Hematopoietic multipotent progenitor cell treated with erythropoietin and hydrocortisone succinate and interleukin-3 and kit ligand, for 8 days (in vitro differentiated cells): ENCODE results near the gene RBMS1.

Experiments
- DNase-seq: peaks from one replicate; pipeline ENCODE4 v3.0.0-alpha.2; 2015

RBMS1 gene, protein sequence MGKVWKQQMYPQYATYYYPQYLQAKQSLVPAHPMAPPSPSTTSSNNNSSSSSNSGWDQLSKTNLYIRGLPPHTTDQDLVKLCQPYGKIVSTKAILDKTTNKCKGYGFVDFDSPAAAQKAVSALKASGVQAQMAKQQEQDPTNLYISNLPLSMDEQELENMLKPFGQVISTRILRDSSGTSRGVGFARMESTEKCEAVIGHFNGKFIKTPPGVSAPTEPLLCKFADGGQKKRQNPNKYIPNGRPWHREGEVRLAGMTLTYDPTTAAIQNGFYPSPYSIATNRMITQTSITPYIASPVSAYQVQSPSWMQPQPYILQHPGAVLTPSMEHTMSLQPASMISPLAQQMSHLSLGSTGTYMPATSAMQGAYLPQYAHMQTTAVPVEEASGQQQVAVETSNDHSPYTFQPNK

GRCh38 chr2:160493227-160494028, at the start of gene RBMS1:
RBMS1 (minus strand) TSS chr2:160493807; CDS start chr2:160493363, 444 bp downstream.
- peak; percentile 14 for DNase-seq

DNA sequence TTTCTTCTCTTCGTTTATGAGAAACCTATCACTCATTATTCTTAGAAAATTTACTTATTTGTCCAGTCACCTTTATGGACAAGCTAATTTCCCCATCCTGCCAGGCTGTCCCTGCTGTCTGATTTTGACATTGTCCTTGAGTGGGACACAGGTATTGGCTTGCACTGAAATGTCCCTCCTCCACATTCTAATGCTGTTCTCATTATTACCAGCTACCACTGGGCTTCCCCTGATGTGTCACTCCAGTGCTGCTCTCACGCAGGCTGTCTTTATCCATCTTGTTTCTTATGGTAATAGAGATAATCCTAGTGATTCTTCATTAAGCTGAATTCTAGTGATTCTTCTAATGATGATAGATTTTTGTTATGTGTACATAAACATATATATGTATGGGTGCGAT, 48.1 kb upstream of the RBMS1 start:
- DNase-seq = no peak

DNA sequence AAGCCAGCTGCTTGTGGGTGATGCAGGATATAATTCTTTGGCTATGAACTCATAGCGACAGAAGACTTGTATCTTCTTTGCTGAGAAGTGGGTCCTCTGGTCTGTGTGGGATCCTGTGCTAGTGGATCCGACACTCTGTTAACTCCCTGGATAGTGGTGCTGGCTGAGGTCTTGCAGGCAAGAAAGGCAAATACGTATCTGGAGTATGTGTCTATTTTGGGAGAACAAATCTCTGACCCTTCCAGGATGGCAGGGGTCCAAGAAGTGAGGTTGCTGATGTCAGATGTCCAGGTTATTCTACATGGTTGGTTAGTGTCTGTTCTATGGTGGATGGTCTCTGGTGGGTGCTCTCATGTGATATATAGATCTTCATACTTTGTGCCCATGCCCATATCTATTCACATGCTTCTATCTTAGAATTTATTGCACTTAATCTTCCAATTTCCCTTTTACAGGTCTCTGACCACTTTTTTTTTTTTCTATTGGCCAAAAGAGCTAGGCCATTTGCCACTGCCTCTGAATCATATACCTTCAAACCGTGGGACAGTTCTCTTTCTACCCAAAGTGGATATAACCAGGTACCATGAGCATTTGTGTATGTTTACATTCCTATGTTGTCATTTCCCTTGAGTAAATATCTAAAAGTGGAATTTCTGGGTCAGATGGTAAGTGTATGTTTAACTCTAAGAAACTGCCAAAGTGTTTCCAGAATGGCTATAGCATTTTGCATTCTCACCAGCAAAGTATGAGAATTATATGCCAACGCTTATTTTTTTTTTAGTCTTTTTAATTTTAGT, 45.1 kb upstream of the RBMS1 start:
- DNase-seq = no peak

DNA sequence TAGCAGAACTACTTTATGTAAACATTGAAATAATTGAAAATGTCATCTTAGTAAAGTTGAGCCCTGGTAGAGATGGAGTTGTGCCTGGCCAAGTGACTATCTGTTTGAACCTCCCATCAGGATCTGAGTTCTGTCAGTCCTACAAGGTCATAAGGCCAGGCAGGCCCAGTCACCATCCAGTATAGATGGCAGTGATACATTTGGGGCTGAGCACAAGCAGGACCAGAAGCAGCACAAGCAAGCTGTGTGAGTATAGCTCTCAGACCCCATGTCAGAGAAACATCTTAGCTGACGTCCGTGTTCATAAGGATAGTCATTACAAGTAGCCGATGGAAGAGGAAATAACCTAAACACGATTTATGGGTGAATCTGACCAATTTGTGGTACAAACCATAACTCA, 44.5 kb upstream of the RBMS1 start:
- no peak for DNase-seq

DNA sequence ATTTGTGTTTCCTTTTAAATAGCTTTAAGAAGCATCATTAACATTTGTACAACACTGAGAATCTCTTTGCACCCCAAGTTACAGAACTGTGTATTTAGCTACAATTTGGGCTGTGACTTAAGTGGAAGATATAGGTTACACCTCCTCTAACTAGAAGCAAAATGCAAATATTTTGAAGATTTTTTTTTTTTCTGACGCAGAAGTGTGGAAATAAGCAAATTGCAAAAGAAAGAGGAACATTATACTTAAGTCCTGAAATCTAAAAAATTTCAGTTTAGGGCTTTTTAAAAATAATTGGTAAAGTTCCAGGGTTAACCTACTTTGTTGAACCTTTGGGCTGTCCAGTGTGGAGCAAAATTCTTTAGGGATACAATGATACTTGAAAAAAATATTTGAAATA, 41.4 kb upstream of the RBMS1 start:
- no peak for DNase-seq

DNA sequence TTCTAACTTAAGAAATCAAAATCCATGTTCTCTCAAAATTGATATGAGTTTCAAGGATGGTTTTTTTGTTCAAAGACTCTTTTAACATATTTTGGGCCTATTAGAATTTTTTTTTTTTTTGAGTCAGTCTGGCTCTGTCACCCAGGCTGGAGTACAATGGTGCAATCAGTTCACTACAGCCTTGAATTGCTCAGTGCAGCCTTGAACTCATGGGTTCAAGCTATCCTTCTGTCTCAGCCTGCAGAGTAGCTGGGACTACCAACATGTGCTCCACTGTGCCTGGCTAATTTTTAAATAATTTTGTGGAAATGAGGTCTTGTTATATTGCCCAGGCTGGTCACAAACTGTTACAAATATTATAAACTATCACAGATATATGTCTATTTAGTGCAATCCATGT, 40.6 kb upstream of the RBMS1 start:
- no peak for DNase-seq

- DNase-seq = no peak
These were observed 39.9 kb upstream of the RBMS1 start for GRCh38 chr2:160533482-160533881.

GRCh38 chr2:160532388-160532787, 38.8 kb upstream of the RBMS1 start:
- no peak for DNase-seq

- DNase-seq = no peak
These were observed 29.5 kb upstream of the RBMS1 start for GRCh38 chr2:160522951-160523710.

GRCh38 chr2:160517731-160518130, 24.1 kb upstream of the RBMS1 start:
- DNase-seq = no peak

GRCh38 chr2:160516547-160517365, 23.1 kb upstream of the RBMS1 start:
- DNase-seq = no peak

DNA sequence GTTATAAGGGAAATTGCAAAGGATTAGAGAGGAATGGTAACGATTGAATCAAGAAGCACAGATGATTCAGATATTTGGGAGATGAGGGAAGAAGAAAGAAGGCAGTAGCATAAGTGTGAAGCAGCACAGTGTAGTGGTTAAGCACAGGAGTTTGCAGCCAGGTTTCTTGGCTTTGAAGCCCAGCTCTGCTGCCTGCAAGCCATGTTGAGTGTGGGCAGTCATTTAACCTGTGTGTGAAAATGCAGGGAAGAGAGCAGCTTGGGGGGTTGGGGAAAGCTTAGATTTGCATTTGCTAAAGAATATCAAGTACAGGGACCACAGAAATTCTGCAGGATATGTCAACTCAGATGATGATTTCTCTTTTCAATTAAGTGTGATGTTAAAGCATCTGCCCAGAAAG, 21.5 kb upstream of the RBMS1 start:
- no peak for DNase-seq

DNA sequence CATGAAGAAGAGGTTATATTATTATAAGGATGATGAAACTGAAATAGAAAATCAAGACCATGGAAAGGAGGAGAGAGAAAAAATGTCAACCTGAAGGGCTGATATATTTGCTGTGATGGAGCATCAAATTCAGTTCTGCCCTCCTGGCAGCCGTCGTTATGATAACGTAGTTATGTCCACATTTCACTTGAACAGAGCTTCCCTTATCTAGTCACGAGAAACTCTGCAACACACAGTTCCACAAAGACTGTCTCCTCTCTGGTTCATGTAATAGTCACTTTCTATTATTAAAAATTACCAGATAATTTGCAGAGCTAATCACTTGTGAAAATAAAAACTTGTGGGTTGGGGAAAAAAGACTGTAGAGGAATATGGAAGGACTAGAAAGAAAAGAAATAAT, 19.5 kb upstream of the RBMS1 start:
- DNase-seq = no peak

GRCh38 chr2:160512491-160512890, 18.9 kb upstream of the RBMS1 start:
- DNase-seq = no peak

DNA sequence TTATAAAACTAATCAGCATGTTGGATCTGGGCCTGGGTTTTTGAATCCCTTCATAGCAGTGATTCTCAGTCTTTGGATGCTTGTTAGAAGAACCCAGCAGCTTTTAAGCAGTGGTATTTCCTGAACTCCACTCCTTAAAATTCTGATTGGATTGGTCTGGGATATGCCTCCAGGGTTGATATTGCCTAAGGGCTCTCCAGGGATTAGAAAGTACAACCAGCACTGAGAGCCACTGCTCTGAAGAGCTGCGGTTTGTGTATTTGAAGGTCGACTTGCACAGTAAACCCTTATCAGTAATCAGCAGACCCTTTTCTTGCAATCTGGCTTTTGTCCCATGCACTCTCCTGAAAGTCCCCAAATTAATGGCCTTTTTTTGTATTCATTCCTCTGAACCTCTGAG, 17.0 kb upstream of the RBMS1 start:
- DNase-seq = peak; percentile 16

GRCh38 chr2:160509016-160509415, 15.4 kb upstream of the RBMS1 start:
- DNase-seq = no peak

DNA sequence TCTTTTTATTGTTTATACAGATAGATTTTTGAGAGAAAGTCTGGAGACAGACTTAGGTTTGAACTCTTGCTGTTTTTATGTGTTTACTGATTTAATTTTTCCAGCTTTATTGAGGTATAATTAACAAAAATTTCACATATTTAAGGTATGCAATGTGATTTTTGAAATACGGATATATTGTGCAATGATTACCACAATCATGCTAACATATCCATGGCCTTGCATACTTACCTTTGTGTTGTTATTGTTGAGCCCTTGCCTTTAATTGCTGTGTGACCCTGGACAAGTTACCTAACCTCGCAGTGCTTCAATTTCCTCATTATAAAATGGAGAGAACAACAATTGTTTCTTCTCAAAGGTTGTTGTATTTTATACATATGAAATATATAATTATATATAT, 13.9 kb upstream of the RBMS1 start:
- DNase-seq = no peak

GRCh38 chr2:160507046-160507407, 13.4 kb upstream of the RBMS1 start:
- no peak for DNase-seq

GRCh38 chr2:160506371-160507045, 12.9 kb upstream of the RBMS1 start:
- no peak for DNase-seq

- no peak for DNase-seq
These were observed 11.6 kb upstream of the RBMS1 start for GRCh38 chr2:160505256-160505655.

DNA sequence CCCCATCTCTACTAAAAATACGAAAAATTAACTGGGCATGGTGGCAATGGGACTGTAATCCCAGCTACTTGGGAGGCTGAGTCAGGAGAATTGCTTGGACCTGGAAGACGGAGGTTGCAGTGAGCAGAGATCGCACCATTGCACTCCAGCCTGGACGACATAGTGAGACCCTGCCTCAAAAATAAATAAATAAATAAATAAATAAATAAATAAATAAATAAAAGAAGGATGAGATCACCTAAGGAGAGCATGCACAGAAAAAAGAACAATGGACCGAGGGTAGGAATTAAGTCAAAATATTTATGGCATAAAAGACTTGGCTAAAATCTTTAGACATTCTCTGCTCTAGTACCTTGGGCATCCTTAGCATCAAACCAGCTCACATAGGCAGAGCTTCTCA, 8.9 kb upstream of the RBMS1 start:
- no peak for DNase-seq
